ENCODE measurements around the gene SMAP1.

Gene SMAP1

DNA sequence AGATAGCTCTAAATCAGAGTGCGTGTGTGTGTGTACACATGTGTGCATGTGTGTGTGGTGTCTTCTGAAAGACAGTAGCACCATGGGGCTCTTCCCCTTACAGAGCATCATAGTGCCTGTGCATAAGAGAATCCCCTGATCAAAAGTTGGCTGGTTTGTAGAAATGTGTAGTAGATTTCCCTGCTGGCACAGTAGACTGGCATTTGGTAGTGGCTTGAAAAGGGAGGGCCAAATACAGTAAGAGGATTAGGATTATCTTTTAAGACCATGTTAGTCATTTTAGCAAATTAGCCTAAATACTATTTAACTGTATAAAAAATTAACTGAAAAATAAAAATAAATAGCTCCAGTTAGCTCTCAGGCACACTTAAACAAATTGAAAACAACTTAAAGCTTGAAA is 176.6 kb downstream of the SMAP1 start:
- no peak for DNase-seq

DNA sequence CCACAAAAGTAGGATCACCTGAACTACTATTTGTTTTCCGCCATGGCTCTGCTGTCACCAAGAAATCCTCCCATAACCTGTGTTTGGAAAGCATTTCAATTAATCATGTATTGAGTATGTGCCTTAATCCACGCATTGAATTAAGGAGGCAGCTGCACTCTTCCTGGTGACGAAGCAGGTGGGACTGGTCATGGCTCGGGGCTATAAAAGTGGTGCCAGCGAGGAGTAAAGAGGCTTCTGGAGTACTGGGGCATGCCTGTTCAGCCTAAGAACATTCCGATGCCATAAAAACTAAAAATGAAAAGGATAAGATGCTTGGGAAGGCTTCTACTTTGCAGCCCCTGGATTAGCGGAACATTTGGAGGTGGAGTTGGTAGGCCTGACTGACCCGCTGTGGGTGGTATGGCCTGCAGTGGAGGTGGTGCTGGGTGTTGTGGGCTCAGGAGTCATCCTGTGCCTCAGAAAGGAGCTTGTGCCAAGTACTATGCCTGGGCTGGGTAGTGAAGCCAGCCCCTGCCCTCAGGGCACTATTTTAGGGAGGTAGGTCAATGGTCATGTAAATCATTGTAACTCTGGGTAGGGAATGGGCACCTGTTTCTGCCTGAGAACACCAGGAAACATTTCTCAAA is 178.6 kb downstream of the SMAP1 start:
- no peak for DNase-seq

DNA sequence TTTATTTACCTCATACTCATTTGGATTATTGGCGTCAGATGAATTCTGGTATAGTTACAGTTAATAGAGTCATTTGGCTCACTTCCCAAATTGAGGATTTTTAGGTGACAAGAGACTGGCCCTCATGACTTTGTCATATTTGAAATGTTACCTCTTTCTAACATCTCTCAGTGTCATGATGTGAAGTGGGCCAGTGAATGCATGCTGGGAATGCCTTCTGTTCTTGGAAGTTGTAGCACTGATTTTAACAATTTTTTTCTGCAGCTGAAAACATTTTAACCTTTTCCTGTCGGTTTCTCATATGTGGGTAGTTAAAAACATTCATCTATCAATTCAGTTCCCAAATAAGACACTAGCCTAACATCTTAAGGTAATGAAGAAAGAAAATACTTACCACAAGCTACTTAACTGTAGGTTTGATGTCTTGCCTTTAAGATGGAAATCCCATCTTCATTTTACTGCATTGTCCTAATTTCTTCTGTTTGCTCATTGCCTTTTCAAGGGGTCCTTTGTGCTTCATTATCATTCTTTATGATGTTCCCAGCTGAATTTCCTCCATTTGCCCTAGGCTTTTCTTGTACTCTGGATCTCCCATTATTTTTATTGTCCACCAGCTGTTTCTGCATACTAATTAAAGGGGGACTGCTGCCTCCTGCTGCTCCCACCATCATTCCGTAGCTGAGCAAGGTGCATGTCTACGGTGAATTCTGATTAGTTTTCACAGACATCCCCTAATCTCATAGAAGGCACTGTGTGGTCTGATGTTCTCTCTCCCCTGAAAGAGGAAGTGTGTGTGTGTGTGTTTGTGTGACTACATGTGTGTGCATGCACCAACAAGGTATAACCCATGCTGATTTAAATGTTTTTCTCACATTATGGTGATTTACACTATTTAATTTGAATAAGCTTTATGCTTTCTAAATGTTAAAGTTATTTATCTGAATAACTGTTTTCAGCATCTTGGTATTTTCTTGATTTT is 179.7 kb downstream of the SMAP1 start:
- DNase-seq, result no peak

DNA sequence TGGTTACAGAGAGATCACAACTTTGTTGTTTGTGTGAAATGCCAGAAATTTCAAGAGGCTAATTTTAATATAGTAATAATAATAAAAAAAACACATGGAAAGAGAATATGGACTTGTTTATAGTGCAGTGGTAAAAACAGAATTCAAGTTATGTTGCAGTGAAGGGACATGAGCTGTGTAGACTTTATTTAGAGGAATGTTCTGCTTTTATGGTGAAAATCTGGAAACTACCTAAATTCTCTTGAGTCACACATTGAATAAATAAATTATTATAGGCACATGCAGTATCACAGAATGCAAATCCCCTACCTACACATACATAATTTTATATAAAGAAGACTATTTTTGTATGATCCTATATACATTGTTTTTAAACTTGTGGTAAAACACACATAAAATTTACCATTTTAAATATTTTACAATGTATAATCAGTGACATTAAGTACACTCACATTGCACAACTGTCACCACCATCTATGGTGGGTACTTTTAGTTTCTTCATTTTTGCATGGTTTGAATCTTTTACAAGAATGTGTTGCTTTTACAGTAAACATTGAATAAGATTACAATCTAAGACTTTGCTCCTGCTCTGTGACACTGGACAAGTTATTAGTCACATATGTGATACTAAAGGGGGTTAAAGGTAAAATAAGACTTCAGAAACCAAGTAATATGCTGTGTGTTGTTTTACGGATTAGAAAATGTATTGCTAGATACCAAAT is 181.8 kb downstream of the SMAP1 start:
- no peak for DNase-seq

DNA sequence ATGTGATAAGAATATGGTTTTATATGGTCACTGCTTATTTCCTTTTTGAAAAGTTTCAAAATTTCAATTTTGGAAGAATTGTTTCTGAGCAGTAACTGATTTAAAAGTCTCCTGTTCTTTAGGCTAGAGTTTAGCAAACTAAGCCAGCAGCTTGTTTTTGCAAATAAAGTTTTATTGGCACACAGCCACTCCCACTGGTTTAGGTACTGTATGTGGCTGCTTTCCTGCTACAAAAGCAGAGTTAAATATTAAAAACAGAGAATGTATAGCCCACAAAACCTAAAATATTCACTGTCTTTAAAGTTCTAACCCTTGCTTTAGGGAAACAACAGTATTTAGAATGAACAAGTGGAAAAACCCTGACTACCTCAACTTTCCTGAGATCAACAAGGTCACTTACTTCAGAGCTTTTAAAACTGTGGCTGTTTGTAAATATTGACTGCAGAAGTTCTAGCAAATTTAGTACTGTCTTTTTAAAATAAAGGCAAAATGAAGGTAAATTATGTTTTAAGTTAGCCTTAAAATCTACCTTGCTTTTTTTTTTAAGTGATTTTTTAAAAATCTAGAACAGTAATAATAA is 185.1 kb downstream of the SMAP1 start:
- DNase-seq, result no peak

DNA sequence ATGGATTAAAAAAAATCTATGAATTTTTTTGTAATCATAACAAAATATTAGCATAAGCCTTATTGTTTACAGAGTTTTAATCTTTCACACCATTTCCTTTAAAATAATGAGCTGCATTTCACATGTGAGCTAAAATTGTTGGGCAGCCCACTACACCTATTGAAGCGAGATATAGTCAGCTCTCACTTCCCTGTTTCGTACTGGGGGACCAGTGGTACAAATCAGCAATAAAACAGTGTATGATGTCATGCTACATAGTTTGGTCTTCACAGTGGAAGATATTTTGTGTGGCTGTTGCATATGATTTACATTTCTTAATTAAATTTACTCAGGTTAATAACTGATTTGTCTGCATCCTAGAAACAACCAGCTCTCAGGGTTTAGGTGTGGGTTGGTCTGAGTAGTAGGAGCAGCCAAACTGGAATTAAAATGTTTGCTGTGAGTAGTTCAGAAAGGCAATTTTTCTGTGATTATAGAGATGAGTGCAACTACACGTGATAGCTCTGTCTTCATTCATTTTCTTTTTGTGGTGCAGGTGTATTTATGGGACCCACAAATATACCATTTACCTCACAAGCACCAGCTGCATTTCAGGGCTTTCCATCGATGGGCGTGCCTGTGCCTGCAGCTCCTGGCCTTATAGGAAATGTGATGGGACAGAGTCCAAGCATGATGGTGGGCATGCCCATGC is 189.8 kb downstream of the SMAP1 start:
- no peak for DNase-seq

DNA sequence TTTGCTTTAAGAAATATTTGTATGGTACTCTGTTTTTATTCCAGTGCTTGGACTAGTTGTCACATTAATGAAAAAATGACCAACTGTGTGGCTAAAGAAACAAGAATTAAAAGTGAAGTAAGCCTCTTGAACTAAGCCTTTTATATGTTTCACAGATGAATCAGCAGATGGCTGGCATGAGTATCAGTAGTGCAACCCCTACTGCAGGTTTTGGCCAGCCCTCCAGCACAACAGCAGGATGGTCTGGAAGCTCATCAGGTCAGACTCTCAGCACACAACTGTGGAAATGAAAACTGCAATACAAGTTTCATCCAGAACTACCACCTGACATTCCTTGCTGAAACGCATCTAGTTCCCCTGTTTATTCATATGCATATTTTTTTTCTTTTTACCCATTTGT is 192.4 kb downstream of the SMAP1 start:
- no peak for DNase-seq

DNA sequence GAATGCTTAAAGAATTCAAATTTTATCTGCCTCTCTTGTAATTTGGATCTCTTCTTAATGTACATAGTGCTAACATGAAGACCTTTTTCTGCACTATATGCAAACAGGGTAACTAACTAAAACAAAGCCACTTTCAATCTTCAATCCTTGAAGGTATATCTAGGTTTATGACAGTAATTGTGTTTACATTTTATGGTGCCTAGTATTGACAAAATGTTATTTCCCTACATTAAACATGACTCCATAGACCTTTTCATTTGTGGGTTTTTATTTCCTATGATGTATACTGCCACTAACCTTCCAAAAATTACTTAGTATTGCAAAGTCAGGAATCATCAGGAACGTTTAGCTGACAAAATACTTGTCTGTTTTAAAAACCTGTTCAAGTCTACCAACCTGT is 193.2 kb downstream of the SMAP1 start:
- DNase-seq, result no peak

DNA sequence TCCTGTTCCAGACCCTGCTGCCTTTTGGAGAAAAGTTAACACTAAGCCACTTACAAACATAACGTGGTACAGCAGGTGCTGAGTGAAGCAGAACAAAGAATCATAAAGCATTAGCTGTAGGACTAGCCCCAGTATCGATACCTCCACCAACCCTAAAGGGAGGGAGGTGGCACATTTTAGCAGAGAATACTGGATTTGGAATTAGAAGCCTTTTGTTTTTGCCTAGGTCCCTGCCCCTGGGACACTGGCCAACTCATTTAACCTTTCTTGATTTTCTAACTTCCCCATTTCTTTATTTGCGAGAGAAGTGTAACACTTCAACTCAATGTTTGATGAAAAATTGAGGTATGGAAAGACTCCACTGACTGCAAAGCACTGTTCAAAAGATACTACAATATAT is 195.7 kb downstream of the SMAP1 start:
- DNase-seq, result no peak

DNA sequence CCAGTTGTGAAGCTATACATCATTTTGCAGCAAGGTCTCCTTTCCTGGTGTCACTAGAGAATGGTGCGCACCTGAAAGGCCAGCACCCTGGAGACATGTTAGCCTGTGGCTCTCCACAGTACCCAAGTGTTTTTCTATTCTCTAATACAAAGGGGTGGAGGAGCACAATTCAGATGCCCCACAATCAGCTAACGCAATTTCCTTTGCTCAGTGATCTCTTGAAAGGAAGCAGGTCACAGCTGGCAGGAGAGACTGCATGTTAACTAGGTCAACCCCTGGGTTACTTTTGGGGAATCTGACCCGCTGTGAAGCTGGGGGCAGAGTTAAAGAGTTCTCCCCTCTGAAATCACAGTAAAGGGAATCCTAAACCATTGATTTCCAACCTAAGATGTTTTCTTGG is 196.7 kb downstream of the SMAP1 start:
- no peak for DNase-seq

DNA sequence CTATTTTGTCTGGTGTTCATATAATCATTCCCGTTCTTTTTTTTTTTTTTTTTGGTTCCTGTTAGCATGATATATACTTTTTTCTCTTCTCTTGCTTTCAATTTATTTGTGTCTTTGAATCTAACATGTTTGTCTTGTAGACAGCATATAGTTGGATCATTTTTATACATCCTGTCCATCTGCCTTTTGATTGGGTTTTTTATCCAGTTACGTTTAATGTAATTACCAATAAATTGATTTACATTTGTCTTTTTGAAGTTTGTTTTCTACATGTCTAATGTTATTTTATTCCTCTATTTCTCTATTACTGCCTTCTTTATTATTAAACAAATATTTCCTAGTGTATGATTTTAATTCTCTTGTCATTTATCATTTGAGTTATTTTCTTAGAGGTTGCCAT is 204.8 kb downstream of the SMAP1 start:
- DNase-seq, result no peak

DNA sequence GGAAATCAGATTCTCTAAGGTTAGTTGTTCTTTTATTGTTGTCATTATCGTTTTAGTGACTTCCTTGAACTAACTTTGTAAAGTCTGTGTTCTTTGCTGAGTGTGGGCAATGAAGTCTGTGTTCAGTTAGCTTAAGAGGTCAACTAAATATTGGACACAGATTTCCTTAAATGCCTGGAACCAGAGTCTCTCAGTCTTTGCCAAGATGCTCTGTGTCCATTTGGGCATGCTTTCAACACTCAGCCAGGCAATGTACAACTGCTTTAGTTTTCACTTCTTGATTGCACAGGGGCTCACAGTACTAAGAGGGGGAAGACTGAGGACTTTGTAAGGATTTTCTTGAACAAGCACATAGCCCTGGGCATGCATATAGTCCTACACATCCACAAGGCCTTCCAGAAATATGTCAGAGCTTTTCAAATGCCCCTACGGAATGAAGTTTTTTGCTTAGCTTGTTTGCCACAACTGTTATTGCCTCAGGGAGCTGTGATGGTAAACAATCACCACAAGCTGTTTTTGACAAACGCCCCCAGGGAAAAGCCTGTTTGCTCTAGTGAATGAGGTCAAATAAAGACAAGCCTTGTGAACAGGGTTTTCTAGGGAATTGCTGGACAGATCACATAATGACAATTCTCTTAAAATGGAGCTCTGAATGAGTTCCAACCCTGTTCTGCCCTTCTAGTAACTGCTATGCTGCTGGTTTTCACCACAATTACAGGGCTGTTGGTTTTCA is 206.7 kb downstream of the SMAP1 start:
- DNase-seq, result no peak

DNA sequence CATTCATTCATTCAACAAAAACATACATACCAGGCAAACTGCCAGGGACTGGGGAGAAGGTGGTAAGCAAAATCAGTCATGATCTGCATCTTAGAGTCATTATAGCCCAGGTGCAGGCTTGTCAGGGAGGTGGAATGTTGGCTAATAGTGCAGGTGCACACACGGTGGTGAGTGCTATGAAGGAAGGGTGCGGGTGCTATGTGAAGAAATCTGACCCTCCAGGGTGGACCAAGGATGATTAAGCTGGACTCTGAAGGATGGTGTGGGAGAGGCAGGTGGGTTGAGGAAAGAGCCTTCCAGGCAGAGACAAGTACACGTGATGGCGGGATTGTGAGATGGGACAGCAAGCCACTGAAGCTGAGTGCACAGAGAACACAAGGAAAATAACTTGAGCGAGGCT is 211.8 kb downstream of the SMAP1 start:
- DNase-seq, result no peak

DNA sequence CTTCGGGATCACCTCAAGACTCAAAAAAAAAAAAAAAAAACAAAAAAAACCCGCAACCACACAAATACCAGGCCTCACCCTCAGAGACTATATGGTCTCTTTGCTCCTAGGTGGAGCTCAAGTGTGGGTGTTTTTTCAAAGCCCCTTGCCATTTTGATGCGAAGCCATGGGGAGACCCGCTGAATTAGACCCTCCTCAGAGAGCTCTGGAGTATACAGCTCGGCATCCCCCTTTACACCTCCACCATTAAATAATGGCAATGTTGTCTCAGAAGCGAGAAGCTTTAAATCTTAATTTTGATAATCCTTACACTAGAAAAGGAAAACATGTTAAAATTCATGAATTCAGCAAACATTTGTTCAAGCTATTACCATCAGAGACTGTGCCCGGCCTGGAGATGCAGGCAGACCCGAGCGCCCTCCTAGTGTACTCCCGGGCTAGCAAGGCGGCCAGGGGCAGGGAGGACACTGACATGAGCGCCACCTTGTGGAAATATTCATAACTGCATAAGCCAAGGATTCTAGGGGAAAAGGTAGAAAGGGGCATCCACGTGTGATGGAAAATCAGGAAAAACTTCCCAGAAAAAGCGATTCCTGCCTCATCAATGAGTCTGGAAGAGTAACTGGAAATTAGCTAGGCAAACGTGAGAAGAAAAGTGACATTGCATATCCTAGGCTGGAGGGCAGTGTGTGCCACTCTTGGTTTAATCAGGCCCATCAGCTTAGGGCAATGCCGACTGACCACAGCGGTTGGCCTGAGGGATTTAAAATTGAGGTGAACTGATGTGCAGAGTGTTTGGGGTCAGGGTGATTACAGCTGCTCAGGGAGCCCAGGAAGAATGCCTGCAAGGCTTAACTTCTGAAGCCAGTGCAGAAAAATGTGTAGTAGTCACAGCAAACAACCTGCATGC is 216.6 kb downstream of the SMAP1 start:
- DNase-seq, result peak; percentile 4

DNA sequence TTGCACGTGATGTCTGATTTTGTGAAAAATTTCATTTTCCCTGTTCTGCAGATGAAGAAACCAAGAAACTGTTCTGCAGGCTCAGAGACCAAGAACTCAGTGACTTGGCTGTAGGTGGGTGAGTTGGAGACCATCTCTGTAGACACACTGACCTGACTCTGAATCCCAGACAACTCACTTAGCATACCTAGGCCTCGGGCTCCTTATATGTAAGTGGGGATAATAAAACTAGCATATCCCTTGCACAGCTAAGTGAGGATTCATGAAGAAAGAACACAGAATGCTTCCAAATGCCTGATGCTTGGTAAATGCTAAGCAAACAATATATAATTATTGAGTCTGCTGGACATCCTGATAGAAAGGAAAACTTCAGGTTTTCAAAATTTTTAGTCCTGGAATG is 218.4 kb downstream of the SMAP1 start:
- DNase-seq, result no peak

DNA sequence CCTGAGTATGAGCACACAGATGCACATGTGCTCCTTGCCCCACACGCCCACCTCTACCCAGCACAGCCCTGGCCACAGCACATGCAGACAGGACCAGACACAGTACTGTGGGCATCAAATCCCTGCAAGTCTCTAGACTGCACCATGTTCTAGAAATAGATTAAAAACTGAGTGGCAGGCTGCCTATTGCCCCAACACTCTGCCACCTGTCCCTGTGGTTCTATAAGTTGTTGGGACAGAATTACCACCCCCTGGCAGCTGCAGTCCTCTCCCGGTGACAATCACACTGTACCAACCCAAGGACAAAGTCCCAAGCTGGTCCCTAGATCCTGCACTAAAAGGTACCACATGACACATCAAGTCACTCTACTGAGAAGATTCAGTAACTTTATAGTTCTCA is 219.0 kb downstream of the SMAP1 start:
- no peak for DNase-seq

DNA sequence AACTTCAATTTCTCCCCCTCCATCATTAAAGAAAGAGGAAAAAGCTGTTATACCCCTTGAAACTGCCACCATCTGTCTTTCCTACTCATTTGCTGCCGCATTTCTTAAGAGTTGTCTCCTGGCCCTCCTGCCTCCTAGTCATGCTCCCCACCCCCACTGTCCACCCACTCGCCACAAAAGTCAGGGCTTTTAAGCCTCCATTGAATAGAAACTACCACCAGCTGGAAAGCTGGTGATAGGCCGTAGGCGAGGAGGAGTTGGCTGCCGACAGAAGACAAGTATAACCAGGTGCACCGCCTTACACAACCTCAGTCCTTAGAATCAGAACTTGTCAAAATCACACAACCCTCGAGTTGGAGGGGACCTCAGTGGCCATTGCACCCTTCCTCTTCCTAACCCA is 221.6 kb downstream of the SMAP1 start:
- DNase-seq, result no peak

DNA sequence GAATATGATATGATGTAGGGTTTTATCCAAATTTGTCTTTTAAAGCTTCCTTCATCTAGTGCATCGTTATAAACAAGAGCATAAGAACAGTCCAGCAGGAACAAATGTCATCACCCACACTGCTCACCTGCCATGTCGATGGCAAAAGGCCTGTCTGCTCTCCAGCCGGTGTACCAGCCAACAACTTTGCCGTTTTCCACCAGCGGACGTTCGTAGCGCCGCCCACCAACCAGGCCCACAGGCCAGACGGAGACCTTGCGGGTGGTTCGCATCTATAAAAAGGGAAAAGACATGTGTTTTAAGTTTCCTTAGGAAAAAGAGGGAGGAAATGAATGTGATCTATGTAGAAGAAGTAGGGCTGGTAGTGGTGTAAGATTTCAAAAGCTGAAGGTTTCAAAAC is 226.3 kb downstream of the SMAP1 start:
- no peak for DNase-seq

DNA sequence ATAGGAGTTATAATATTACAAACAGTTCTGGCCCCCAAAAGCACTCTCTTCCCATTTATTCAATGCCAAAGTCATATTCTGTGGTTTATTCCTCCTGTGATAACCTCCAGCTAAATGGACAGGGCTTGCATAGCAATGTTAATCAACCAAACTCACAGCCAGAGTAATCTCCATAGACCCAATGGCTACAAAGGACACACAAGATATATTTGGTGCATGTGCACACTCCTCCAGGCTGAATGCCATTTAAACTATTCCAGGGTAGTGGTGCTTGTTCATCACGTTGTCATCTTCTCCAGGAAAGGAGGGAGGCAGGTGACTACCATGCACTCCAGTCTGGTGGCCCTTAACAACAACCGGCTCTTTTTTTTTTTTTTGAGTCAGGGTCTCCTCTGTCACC is 232.4 kb downstream of the SMAP1 start:
- no peak for DNase-seq

DNA sequence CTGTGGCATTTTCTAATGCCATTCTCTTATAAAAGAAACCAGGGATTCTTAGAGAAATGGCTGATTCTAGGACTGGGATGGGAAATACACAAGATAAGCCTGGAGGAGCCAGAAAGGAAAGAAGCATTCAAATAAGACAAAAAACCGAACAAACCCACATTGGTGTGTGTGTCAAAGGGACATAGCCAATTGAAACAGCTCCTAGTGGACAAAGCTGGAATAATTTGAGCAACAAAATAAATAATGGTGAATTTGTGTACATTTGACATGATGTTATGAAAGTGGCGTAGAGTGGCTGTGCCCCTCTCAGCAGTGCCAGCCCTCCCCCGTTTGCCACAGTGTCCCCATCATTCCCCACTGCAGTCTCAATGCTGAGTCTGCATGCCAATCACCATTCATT is 233.6 kb downstream of the SMAP1 start:
- no peak for DNase-seq
